Activated CD8-positive, alpha-beta T cell treated with anti-CD3 and anti-CD28 coated beads for 36 hours (primary cell): ENCODE measurements around the gene SLC44A4. TPM values are rescaled to one million over a fixed set of nuclear protein-coding genes. Genes with fewer than 3 reads are reported as not detected.
A peak's percentile ranks its signal among the peaks of the same experiment; 100 is the strongest.

Experiments
- ATAC-seq: fragments of 200-7000 bp; cut with Tn5 transposase; one replicate; pipeline ENCODE4 v1.10.0; 2021; ENCODE audit warnings: mild to moderate bottlenecking, moderate library complexity
- CTCF ChIA-PET: fragments of 350-600 bp; sonication (Branson Sonifier 250); formaldehyde crosslinking; loops from one replicate; lab custom pipeline; 2021; ENCODE audit warnings: antibody characterized with exemption; lab: Charles Lee
- POLR2A ChIA-PET: fragments of 350-600 bp; sonication (Branson Sonifier 250); formaldehyde crosslinking; loops from one replicate; lab custom pipeline; 2021; ENCODE audit warnings: antibody characterized with exemption; lab: Charles Lee
- DNase-seq: peaks from one replicate; pipeline ENCODE4 v3.0.0-alpha.2; 2020
- H3K27ac Mint-ChIP-seq: one replicate; pipeline ENCODE4 v1.8.0; 2021; ENCODE audit warnings: mild to moderate bottlenecking, mixed read lengths
- H3K27me3 Mint-ChIP-seq: one replicate; pipeline ENCODE4 v1.8.0; 2021; ENCODE audit warnings: mixed read lengths
- H3K36me3 Mint-ChIP-seq: one replicate; pipeline ENCODE4 v1.8.0; 2021; ENCODE audit warnings: low read depth, mixed read lengths
- H3K4me1 Mint-ChIP-seq: one replicate; pipeline ENCODE4 v1.8.0; 2021; ENCODE audit warnings: low read depth, mixed read lengths
- H3K4me3 Mint-ChIP-seq: one replicate; pipeline ENCODE4 v1.8.0; 2021; ENCODE audit warnings: mild to moderate bottlenecking, moderate library complexity, mixed read lengths
- H3K9me3 Mint-ChIP-seq: one replicate; pipeline ENCODE4 v1.8.0; 2021; ENCODE audit warnings: mixed read lengths
- CTCF ChIP-seq: fragments of 200-600 bp; IDR thresholded peaks from one replicate; pipeline ENCODE4 v1.8.0; 2022; ENCODE audit warnings: antibody characterized with exemption, mild to moderate bottlenecking
- intact Hi-C: fragments of 100-400 bp; cut with micrococcal nuclease; formaldehyde crosslinking; loops from one replicate; pipeline ENCODE4 v1.10.0; 2022
- total RNA-seq, 2 experiments: library from RNA; stranded (reverse); gene quantifications; one replicate each; pipeline ENCODE4 v1.2.3, GENCODE V29; 2021

Gene SLC44A4
- not detected for total RNA-seq

- H3K27ac Mint-ChIP-seq: no peak within 1 kb of the TSS
- ATAC-seq (no peak), DNase-seq (no peak)
- no peak within 1 kb of the TSS for H3K4me3 Mint-ChIP-seq
- no peaks in the 10 kb centered on the region for H3K27me3 Mint-ChIP-seq
- H3K4me1 Mint-ChIP-seq: no peaks in the 10 kb centered on the region
- no peak for TF ChIP-seq CTCF
- intact Hi-C loops: no loop called here
- ChIA-PET POLR2A (interaction anchor here (1.0 kb wide), 1 partner anchor 73 kb away, joined by 3 read pairs; no protein-coding TSS in a partner anchor), CTCF (no interaction called here)
- H3K9me3 Mint-ChIP-seq: no peaks in the 10 kb centered on the region
- H3K36me3 Mint-ChIP-seq: peaks cover 32% of the 10 kb centered on the region
These were observed at the start of gene SLC44A4 for GRCh38 chr6:31878726-31879125. SLC44A4 (minus strand) TSS chr6:31878997; CDS start chr6:31878980, 17 bp downstream.

GRCh38 chr6:31928672-31928939 lies 49.8 kb upstream of the SLC44A4 start:
- ChIA-PET POLR2A (interaction anchor here (0.9 to 1.1 kb wide), 2 partner anchors 20 to 88 kb away, joined by 3 read pairs; no protein-coding TSS in a partner anchor), CTCF (no interaction called here)
- Mint-ChIP-seq H3K36me3 (no peaks in the 10 kb centered on the region), H3K27me3 (no peaks in the 10 kb centered on the region), H3K4me3 (no peak overlapping the region), H3K4me1 (no peaks in the 10 kb centered on the region), H3K27ac (no peak overlapping the region), H3K9me3 (no peaks in the 10 kb centered on the region)
- DNase-seq (no peak), ATAC-seq (no peak)
- intact Hi-C loops: no loop called here
- no peak for TF ChIP-seq CTCF

- no peak for TF ChIP-seq CTCF
- Mint-ChIP-seq H3K36me3 (no peaks in the 10 kb centered on the region), H3K4me3 (no peak overlapping the region), H3K27me3 (no peaks in the 10 kb centered on the region), H3K9me3 (no peaks in the 10 kb centered on the region), H3K27ac (no peak overlapping the region), H3K4me1 (no peaks in the 10 kb centered on the region)
- ATAC-seq (no peak), DNase-seq (no peak)
- POLR2A ChIA-PET: interaction anchor here (1.1 kb wide), 1 partner anchor 21 kb away, joined by 3 read pairs; no protein-coding TSS in a partner anchor
- CTCF ChIA-PET: no interaction called here
- intact Hi-C loops: no loop called here
These were observed 49.3 kb upstream of the SLC44A4 start for GRCh38 chr6:31927863-31928671.

GRCh38 chr6:31927242-31927862 lies 48.6 kb upstream of the SLC44A4 start, which contains the start of gene C2:
C2 (plus strand) TSS chr6:31927717; CDS start chr6:31927753, 36 bp downstream.
- Mint-ChIP-seq H3K27me3 (no peaks in the 10 kb centered on the region), H3K4me3 (no peak within 1 kb of the TSS), H3K27ac (no peak within 1 kb of the TSS), H3K9me3 (no peaks in the 10 kb centered on the region), H3K4me1 (no peaks in the 10 kb centered on the region), H3K36me3 (no peaks in the 10 kb centered on the region)
- DNase-seq (no peak), ATAC-seq (no peak)
- intact Hi-C loops: no loop called here
- no peak for TF ChIP-seq CTCF
- ChIA-PET CTCF (no interaction called here), POLR2A (interaction anchor here (1.1 kb wide), 1 partner anchor 21 kb away, joined by 3 read pairs; no protein-coding TSS in a partner anchor)

- Mint-ChIP-seq H3K36me3 (no peaks in the 10 kb centered on the region), H3K4me1 (no peaks in the 10 kb centered on the region), H3K4me3 (no peak overlapping the region), H3K27ac (no peak overlapping the region), H3K9me3 (no peaks in the 10 kb centered on the region), H3K27me3 (no peaks in the 10 kb centered on the region)
- ATAC-seq (peak; percentile 58), DNase-seq (peak; percentile 65)
- intact Hi-C loops: no loop called here
- peak; percentile 8 for TF ChIP-seq CTCF
- ChIA-PET POLR2A (interaction anchor here (0.6 kb wide), 1 partner anchor 10 kb away, joined by 4 read pairs; no protein-coding TSS in a partner anchor), CTCF (interaction anchor here (0.6 to 2.6 kb wide), 9 partner anchors 12 to 1176 kb away, joined by 3 to 13 read pairs (median 4); partner anchors contain the start of gene NEU1)
These were observed 44.1 kb upstream of the SLC44A4 start for GRCh38 chr6:31922942-31923341.
